Measurements from ENCODE around the gene RELN. TPM values are rescaled to one million over a fixed set of nuclear protein-coding genes. Genes with fewer than 3 reads are reported as not detected.

RELN gene
- total and polyA plus RNA-seq, 9 of the 15 experiments (the other 6 are each of a cell fraction or from before 2014, with no cell fraction given) = 12.9 to 43.2 (median 18.1) TPM

GRCh38 chr7:103823084-103823483, 166.4 kb downstream of the RELN start:
- in situ Hi-C loops (cut with MboI) = no loop called here
- TF ChIP-seq PRDM10 (IDR thresholded peaks at IDR 0.05; ENCODE audit: partially characterized antibody) (no peak), ZNF253 (CRISPR knock-in tag; conservative IDR thresholded peaks at IDR 0.05) (no peak), ARID3A (IDR thresholded peaks at IDR 0.05; ENCODE audit: borderline replicate concordance, low read depth, low read length) (no peak), ZFP1 (CRISPR knock-in tag; IDR thresholded peaks at IDR 0.05) (no peak), ZNF609 (CRISPR knock-in tag; IDR thresholded peaks at IDR 0.05; ENCODE audit: borderline replicate concordance) (no peak), ZNF408 (CRISPR knock-in tag; IDR thresholded peaks at IDR 0.05; ENCODE audit: low read depth) (no peak), RBM17 (IDR thresholded peaks at IDR 0.05; ENCODE audit: borderline replicate concordance, low read depth, low read length) (no peak), CTBP1 (IDR thresholded peaks at IDR 0.05; ENCODE audit: borderline replicate concordance) (no peak), KHSRP (IDR thresholded peaks at IDR 0.05) (no peak), BMI1 (IDR thresholded peaks at IDR 0.05; ENCODE audit: low read length) (no peak), SMC3 (conservative IDR thresholded peaks at IDR 0.05; ENCODE audit: insufficient read depth, low read depth, low read length) (no peak)

More at GRCh38 chr7:103823084-103823483, 166.4 kb downstream of the RELN start:
- Histone ChIP-seq H3K9me1 (ENCODE audit: control insufficient read depth, insufficient read depth, low read length) (no peaks in the 10 kb centered on the region), H3K4me2 (ENCODE audit: insufficient read depth, low read length) (no peak overlapping the region), H3K9ac (ENCODE audit: insufficient read depth in 1 of 2, low read depth in 2 of 2, low read length in 2 of 2) (no peak overlapping the region), H3K4me3 (no peak overlapping the region), H4K20me1 (replicated peaks; ENCODE audit: control insufficient read depth, insufficient read depth, low read length) (no peaks in the 10 kb centered on the region), H3K4me1 (replicated peaks in 1 of 2; ENCODE audit: control insufficient read depth in 2 of 2, insufficient read depth in 2 of 2, low read length in 2 of 2) (no peaks in the 10 kb centered on the region), H3K36me3 (ENCODE audit: control insufficient read depth, insufficient read depth, low read length) (peaks cover 4% of the 10 kb centered on the region; the same call in 2 of the 3 replicates), H3K27me3 (ENCODE audit: control insufficient read depth in 2 of 2, insufficient read depth in 2 of 2, low read length in 2 of 2) (no peaks in the 10 kb centered on the region), H2AFZ (ENCODE audit: low read depth, low read length) (no peak overlapping the region), H3K9me3 (replicated peaks; ENCODE audit: control insufficient read depth, insufficient read depth, low read depth, low read length) (peaks cover 5% of the 10 kb centered on the region; the same call in 1 of the 2 replicates), H3K79me2 (ENCODE audit: control insufficient read depth, insufficient read depth, low read length) (no peaks in the 10 kb centered on the region), H3K27ac (ENCODE audit: extremely low read depth, low read depth, low read length) (no peak overlapping the region)
- ChIA-PET POLR2A (no interaction called here), CTCF (ENCODE audit: low intra/inter-chr PET ratio) (no interaction called here)
- ATAC-seq (no peak), DNase-seq (ENCODE audit: extremely low read depth in 1 of 4, low spot score in 3 of 4) (no peak), FAIRE-seq (no peak)
- 87% methylated on average over 1 of the region's 1 CpG for WGBS (ENCODE audit: insufficient coverage, low coverage, missing lambda C conversion rate)
- intact Hi-C loops (cut with micrococcal nuclease) = no loop called here
- no TSS peak for BruUV-seq (replicated peaks)
